Activated CD4-positive, alpha-beta T cell treated with anti-CD3 and anti-CD28 coated beads for 36 hours (primary cell): ENCODE results near the gene RAB3D. TPM values are rescaled to one million over a fixed set of nuclear protein-coding genes. Genes with fewer than 3 reads are reported as not detected.

Source experiments
- ATAC-seq: fragments of 200-7000 bp; cut with Tn5 transposase; one replicate; pipeline ENCODE4 v1.10.0; 2021; ENCODE audit warnings: mild to moderate bottlenecking, moderate library complexity
- CTCF ChIA-PET: fragments of 350-600 bp; sonication (Branson Sonifier 250); formaldehyde crosslinking; loops from one replicate; lab custom pipeline; 2021; ENCODE audit warnings: antibody characterized with exemption; lab: Charles Lee
- POLR2A ChIA-PET: fragments of 350-600 bp; sonication (Branson Sonifier 250); formaldehyde crosslinking; loops from one replicate; lab custom pipeline; 2021; ENCODE audit warnings: antibody characterized with exemption, inconsistent platforms; lab: Charles Lee
- DNase-seq: peaks from one replicate; pipeline ENCODE4 v3.0.0-alpha.2; 2020
- H3K27ac Mint-ChIP-seq: one replicate; pipeline ENCODE4 v1.8.0; 2021; ENCODE audit warnings: mixed read lengths
- H3K27me3 Mint-ChIP-seq: one replicate; pipeline ENCODE4 v1.8.0; 2021; ENCODE audit warnings: mixed read lengths
- H3K36me3 Mint-ChIP-seq: one replicate; pipeline ENCODE4 v1.8.0; 2021; ENCODE audit warnings: low read depth, mixed read lengths
- H3K4me1 Mint-ChIP-seq: one replicate; pipeline ENCODE4 v1.8.0; 2021; ENCODE audit warnings: mixed read lengths
- H3K4me3 Mint-ChIP-seq: one replicate; pipeline ENCODE4 v1.8.0; 2021; ENCODE audit warnings: mild to moderate bottlenecking, moderate library complexity, mixed read lengths
- H3K9me3 Mint-ChIP-seq: one replicate; pipeline ENCODE4 v1.8.0; 2021; ENCODE audit warnings: low read depth, mixed read lengths
- intact Hi-C, 2 experiments: fragments of 100-400 bp; cut with DNase I in 1 of 2; cut with micrococcal nuclease in 1 of 2; formaldehyde crosslinking; loops; one replicate each; pipeline versions ENCODE4 v1.14.2 to v1.15.1; 2022 to 2024; cut with DNase I, micrococcal nuclease
- total RNA-seq, 2 experiments: library from RNA; stranded (reverse); gene quantifications; one replicate each; pipeline ENCODE4 v1.2.3, GENCODE V29; 2021

Gene RAB3D
- total RNA-seq, 2 experiments from 2014 or later: 7.5 to 8.9 TPM

- DNase-seq (no peak), ATAC-seq (no peak)
- Mint-ChIP-seq H3K4me1 (no peaks in the 10 kb centered on the region), H3K27ac (no peak overlapping the region), H3K9me3 (no peaks in the 10 kb centered on the region), H3K27me3 (no peaks in the 10 kb centered on the region), H3K36me3 (peaks cover 19% of the 10 kb centered on the region), H3K4me3 (no peak overlapping the region)
- intact Hi-C loops: no loop called here
- ChIA-PET POLR2A (no interaction called here), CTCF (interaction anchor here (1.4 to 3.0 kb wide), 3 partner anchors 10 to 16 kb away, joined by 3 to 13 read pairs (median 10); no protein-coding TSS in a partner anchor)
These were observed 28.1 kb upstream of the RAB3D start for GRCh38 chr19:11367528-11367927.

DNA sequence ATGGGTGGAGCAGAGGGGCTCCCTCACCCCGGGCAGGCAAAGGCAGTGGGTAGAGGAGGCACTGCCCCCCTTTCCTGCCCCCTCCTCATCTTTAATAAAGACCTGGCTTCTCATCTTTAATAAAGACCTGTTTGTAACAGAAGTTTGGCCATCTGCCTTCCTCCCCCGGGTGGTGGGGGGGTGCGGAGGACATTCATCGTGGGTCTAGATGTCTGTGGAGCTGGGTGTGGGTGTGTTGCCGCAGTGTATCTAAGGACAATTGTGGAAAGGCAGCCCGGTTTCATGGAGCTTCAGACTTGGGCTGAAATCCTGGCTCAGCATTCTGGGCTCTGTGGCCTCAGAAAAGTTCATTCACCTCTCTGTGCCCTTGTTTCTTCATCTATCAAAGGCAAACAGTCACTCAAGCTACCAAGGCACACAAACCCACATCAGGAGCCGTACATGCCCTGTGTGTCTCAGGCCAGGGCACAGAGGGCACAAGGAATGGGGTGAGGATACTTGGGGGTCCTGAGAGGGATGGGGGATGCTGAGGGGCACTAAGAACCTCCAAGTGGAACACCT is 26.2 kb upstream of the RAB3D start:
- Mint-ChIP-seq H3K9me3 (no peaks in the 10 kb centered on the region), H3K27ac (no peak overlapping the region), H3K36me3 (peaks cover 11% of the 10 kb centered on the region), H3K27me3 (no peaks in the 10 kb centered on the region), H3K4me1 (no peaks in the 10 kb centered on the region), H3K4me3 (no peak overlapping the region)
- POLR2A ChIA-PET: no interaction called here
- CTCF ChIA-PET: interaction anchor here (0.6 to 0.7 kb wide), 2 partner anchors 34 to 203 kb away, joined by 4 read pairs; no protein-coding TSS in a partner anchor
- DNase-seq (no peak), ATAC-seq (no peak)
- intact Hi-C loops: no loop called here

DNA sequence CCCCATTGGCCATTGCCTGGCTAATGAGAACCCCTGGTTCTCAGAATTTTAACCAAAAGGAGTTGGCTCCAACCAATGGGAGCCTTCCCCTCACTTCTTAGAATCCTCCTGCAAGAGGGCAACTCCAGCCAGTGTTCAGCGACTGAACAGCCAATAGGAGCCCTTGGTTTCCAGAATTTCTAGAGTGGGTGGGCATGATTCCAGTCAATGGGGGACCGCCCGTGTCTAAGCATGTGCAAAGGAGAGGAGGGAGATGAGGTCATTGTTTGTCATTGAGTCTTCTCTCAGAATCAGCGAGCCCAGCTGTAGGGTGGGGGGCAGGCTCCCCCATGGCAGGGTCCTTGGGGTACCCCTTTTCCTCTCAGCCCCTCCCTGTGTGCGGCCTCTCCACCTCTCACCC is 25.5 kb upstream of the RAB3D start:
- no peaks in the 10 kb centered on the region for H3K9me3 Mint-ChIP-seq
- H3K36me3 Mint-ChIP-seq: peaks cover 10% of the 10 kb centered on the region
- intact Hi-C loops: no loop called here
- H3K27me3 Mint-ChIP-seq: no peaks in the 10 kb centered on the region
- ATAC-seq (no peak), DNase-seq (no peak)
- no peak overlapping the region for H3K27ac Mint-ChIP-seq
- ChIA-PET POLR2A (no interaction called here), CTCF (no interaction called here)
- H3K4me1 Mint-ChIP-seq: no peaks in the 10 kb centered on the region
- H3K4me3 Mint-ChIP-seq: no peak overlapping the region

DNA sequence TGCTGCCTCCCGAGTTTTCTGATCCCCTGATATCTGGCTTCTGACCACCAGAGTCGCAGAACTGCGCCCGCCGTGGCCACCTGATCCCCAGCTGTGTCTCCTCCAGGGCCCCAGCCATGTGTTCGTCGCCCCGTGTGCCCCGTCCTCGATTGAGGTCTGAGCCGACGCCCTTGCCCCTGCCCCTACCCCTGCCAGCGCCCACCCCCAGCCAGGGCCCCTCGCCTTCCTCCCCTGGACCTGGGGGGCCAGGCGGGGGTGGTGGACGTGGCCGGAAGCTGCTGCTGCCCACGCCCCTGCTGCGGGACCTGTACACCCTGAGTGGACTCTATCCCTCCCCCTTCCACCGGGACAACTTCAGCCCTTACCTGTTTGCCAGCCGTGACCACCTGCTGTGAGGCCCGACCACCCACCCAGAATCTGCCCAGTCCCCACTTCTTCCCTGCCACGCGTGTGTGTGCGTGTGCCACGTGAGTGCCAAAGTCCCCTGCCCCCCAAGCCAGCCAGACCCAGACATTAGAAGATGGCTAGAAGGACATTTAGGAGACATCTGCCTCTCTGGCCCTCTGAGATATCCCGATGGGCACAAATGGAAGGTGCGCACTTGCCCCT is 24.9 kb upstream of the RAB3D start:
- H3K4me1 Mint-ChIP-seq: no peaks in the 10 kb centered on the region
- ChIA-PET CTCF (no interaction called here), POLR2A (no interaction called here)
- intact Hi-C loops: no loop called here
- DNase-seq (no peak), ATAC-seq (no peak)
- H3K9me3 Mint-ChIP-seq: no peaks in the 10 kb centered on the region
- H3K27ac Mint-ChIP-seq: no peak overlapping the region
- H3K4me3 Mint-ChIP-seq: no peak overlapping the region
- H3K27me3 Mint-ChIP-seq: no peaks in the 10 kb centered on the region
- H3K36me3 Mint-ChIP-seq: peaks cover 9% of the 10 kb centered on the region

DNA sequence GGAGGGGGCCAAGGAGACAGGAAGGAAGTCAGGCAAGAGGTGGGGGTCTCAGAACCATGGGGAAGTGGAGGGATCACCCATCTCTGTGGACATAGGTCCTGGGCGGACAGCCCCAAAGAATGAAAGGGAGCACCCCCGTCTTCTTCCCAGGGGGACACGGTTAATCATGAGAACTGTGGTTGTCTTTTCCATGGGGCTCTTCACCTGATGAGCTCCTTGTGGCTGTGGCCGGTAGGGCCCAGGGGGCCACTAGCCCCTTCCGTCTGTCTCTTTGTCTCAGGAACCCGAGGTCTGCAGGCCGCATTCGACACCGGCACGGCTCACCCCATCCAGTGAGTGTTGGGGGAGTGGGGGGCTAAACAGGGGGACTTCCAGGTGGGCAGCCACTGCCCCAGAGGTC is 24.4 kb upstream of the RAB3D start:
- H3K27ac Mint-ChIP-seq: no peak overlapping the region
- POLR2A ChIA-PET: no interaction called here
- no peak for ATAC-seq
- H3K27me3 Mint-ChIP-seq: peaks cover 3% of the 10 kb centered on the region
- peaks cover 7% of the 10 kb centered on the region for H3K36me3 Mint-ChIP-seq
- DNase-seq: no peak
- CTCF ChIA-PET: no interaction called here
- no peaks in the 10 kb centered on the region for H3K4me1 Mint-ChIP-seq
- no peaks in the 10 kb centered on the region for H3K9me3 Mint-ChIP-seq
- intact Hi-C loops: no loop called here
- no peak overlapping the region for H3K4me3 Mint-ChIP-seq

DNA sequence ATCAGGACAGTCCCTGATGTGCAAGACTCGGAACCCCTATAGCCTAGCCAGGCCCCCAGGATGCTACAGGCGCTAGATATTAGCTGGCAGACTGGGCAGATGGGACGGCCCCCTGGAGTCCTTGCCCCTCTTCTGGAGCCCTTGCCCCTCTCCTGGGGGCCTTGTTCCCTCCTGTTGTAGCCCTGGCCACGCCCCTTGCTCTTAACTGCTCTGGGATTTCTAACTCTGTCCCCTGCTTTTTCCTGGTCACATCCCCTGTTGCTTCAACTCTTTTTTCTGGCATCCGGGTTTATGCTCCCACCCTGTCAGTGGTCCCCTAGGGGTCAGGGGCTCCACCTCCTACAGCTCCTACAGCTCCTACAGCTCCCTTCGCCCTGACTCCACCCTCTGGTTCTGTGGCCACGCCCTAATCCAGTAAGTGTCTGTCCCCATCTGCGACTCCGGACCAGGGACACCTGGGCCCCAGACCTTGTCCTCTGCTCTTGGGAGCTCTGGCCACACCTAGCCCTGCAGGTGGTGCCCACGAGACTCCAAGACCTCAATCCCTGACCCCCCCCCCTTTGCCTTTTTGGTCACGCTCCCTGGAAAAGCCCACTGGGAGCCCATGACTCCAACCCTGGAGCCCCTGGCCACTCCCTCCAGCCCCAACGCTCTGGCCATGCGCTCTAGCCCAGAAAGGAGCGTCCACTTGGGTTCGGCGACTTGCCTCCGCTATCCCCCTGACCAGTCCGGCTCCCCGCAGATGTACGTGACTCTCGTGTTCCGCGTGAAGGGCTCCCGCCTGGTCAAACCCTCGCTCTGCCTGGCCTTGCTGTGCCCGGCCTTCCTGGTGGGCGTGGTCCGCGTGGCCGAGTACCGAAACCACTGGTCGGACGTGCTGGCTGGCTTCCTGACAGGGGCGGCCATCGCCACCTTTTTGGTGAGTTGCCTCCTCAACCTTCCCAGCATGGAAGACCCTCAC is 22.6 kb upstream of the RAB3D start:
- H3K27ac Mint-ChIP-seq: no peak overlapping the region
- no peaks in the 10 kb centered on the region for H3K9me3 Mint-ChIP-seq
- peaks cover 3% of the 10 kb centered on the region for H3K27me3 Mint-ChIP-seq
- H3K4me3 Mint-ChIP-seq: no peak overlapping the region
- ChIA-PET POLR2A (interaction anchor here (0.6 kb wide), 1 partner anchor 19 kb away, joined by 3 read pairs; no protein-coding TSS in a partner anchor), CTCF (interaction anchor here (0.6 to 0.7 kb wide), 2 partner anchors 86 to 664 kb away, joined by 3 read pairs; no protein-coding TSS in a partner anchor)
- H3K36me3 Mint-ChIP-seq: peaks cover 3% of the 10 kb centered on the region
- intact Hi-C loops: no loop called here
- ATAC-seq (no peak), DNase-seq (no peak)
- no peaks in the 10 kb centered on the region for H3K4me1 Mint-ChIP-seq

DNA sequence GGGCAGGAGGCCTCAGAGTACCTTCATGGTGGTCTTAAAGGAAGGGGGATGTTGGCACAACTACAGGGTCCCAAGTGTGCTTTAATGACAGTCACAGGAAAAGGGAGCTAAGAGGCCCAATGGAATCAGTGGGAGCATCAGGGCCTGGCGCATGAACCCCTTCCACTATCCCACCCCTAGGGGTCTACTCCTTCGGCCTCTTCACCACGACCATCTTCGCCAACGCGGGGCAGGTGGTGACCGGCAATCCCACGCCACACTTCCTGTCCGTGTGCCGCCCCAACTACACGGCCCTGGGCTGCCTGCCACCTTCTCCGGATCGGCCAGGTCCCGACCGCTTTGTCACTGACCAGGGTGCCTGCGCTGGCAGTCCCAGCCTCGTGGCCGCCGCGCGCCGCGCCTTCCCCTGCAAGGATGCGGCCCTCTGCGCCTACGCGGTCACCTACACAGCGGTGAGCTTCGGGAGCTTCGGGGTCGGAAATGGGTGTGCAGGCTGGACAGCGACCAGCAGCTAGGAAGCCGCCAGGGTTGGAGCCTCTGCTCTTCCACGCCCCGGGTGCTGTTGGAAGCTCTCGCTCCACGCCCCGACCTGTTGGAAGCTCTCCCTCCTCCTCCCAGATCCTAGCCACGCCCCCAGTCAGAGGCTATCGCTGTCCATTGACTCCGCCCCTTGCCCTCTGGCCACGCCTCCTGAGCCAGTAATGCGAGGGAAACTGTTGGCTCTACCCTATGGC is 21.7 kb upstream of the RAB3D start:
- H3K27me3 Mint-ChIP-seq: peaks cover 7% of the 10 kb centered on the region
- peak; percentile 52 for DNase-seq
- H3K4me1 Mint-ChIP-seq: peaks cover under 1% of the 10 kb centered on the region
- H3K4me3 Mint-ChIP-seq: no peak overlapping the region
- H3K9me3 Mint-ChIP-seq: no peaks in the 10 kb centered on the region
- intact Hi-C loops: no loop called here
- ChIA-PET CTCF (interaction anchor here (0.7 kb wide), 2 partner anchors 39 to 85 kb away, joined by 3 read pairs; no protein-coding TSS in a partner anchor), POLR2A (interaction anchor here (0.6 kb wide), 1 partner anchor 18 kb away, joined by 3 read pairs; no protein-coding TSS in a partner anchor)
- H3K27ac Mint-ChIP-seq: no peak overlapping the region
- ATAC-seq: peak; percentile 33
- H3K36me3 Mint-ChIP-seq: peaks cover 3% of the 10 kb centered on the region

DNA sequence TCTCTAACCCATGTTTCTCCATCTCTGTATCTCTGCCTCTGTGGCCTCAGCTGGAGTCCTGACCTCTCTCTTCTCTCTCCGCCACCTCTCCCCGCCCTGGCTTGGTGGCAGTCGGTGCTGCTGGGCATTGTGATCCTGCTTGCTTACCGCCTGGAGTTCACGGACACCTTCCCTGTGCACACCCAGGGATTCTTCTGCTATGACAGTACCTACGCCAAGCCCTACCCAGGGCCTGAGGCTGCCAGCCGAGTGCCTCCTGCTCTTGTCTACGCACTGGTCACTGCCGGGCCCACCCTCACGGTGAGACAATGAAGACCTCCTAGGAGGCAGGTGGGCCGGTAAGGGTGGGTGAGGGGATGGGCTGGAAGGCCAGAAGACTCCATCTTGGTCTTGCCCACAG is 20.0 kb upstream of the RAB3D start:
- no peaks in the 10 kb centered on the region for H3K36me3 Mint-ChIP-seq
- CTCF ChIA-PET: interaction anchor here (0.6 kb wide), 1 partner anchor 63 kb away, joined by 3 read pairs; the partner anchor contains the start of gene TSPAN16
- POLR2A ChIA-PET: no interaction called here

GRCh38 chr19:11356676-11357550 is 17.5 kb upstream of the RAB3D start:
- Mint-ChIP-seq H3K4me3 (no peak overlapping the region), H3K9me3 (no peaks in the 10 kb centered on the region), H3K27ac (no peak overlapping the region), H3K27me3 (peaks cover 13% of the 10 kb centered on the region), H3K4me1 (peaks cover 7% of the 10 kb centered on the region), H3K36me3 (no peaks in the 10 kb centered on the region)
- intact Hi-C loops: no loop called here
- CTCF ChIA-PET: no interaction called here
- POLR2A ChIA-PET: no interaction called here
- no peak for DNase-seq
- no peak for ATAC-seq

More for the DNA sequence above, 20.0 kb upstream of the RAB3D start:
- no peak overlapping the region for H3K27ac Mint-ChIP-seq
- no peak for DNase-seq
- H3K9me3 Mint-ChIP-seq: no peaks in the 10 kb centered on the region
- ATAC-seq: no peak
- H3K27me3 Mint-ChIP-seq: peaks cover 13% of the 10 kb centered on the region
- H3K4me3 Mint-ChIP-seq: no peak overlapping the region
- peaks cover 7% of the 10 kb centered on the region for H3K4me1 Mint-ChIP-seq
- intact Hi-C loops: no loop called here

DNA sequence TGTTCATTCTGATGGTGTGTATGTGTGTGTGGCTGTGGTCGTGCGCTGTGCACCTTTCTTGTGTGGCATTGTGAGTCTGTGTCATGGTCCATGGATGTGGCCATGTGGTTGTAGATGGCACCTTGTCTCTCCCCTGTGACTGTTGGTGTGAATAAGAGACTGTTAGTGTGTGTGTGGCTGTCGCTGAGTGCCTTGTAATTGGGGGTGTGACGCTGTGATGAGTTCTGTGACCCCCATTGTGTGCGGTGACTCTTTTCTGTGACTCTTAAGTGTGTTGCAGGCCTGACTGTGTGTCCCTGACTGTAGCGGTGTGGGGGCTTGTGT is 16.6 kb upstream of the RAB3D start:
- Mint-ChIP-seq H3K27ac (peak overlapping the region; percentile 23), H3K27me3 (peaks cover 13% of the 10 kb centered on the region), H3K9me3 (no peaks in the 10 kb centered on the region), H3K4me3 (peak overlapping the region; percentile 43), H3K36me3 (no peaks in the 10 kb centered on the region), H3K4me1 (peaks cover 7% of the 10 kb centered on the region)
- DNase-seq (no peak), ATAC-seq (peak; percentile 10)
- intact Hi-C loops: no loop called here
- CTCF ChIA-PET: no interaction called here
- POLR2A ChIA-PET: no interaction called here
